Measurements from ENCODE around the gene UNC5C. TPM values are rescaled to one million over a fixed set of nuclear protein-coding genes. Genes with fewer than 3 reads are reported as not detected.

Gene UNC5C
- total RNA-seq, 3 donors from 2014 or later, result 6.2 to 20.9 (median 6.2) TPM

GRCh38 chr4:95318044-95318443 is 230.7 kb downstream of the UNC5C start:
- no peak for DNase-seq (ENCODE audit: low spot score in 2 of 2)
- Histone ChIP-seq H3K27ac (no peak overlapping the region), H3K9me3 (no peaks in the 10 kb centered on the region), H3K27me3 (no peaks in the 10 kb centered on the region), H3K4me3 (no peak overlapping the region), H3K4me1 (no peaks in the 10 kb centered on the region), H3K36me3 (no peaks in the 10 kb centered on the region)
- TF ChIP-seq CTCF (IDR thresholded peaks at IDR 0.05), result no peak
- no peak for TF ChIP-seq POLR2AphosphoS5 (IDR thresholded peaks at IDR 0.05)
- intact Hi-C loops (cut with DNase I; ENCODE audit: low total_unique reads), result no loop called here

DNA sequence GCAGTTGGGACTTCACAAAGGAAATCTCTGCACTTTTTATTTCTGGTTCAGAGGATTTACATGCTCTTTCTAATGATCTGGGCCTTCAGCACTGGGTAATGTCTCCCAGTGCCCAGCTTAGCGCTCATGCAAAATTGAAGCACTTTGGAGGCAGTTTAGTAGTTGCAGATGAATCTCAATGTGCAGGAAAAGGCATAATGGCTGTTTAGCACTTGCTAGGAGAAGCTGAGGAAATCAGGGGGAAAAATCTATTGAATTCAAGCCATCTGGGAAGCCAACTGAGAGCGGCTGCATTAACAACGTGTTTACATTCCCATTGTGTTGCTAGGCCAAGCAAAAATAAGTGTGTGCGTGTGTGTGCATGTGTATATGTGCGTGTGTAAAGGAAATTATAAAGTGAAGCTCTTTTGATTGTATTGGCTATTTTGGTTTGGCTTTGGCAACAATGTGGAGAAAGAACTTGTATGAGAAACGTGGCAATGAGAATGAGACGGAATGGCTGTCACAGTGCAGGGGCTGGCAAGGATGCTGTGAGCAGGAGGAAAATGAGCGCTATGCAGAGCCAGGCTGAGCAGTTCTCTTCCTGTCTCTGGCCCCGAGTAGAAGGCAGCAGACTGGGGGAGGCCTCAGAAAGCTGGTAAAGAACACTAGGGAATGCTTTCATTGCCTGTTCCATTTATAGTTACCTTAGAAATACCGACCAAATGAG is 231.5 kb downstream of the UNC5C start:
- H3K9me3 ChIP-seq, result no peaks in the 10 kb centered on the region
- intact Hi-C loops (cut with DNase I; ENCODE audit: low total_unique reads), result no loop called here
- H3K4me3 ChIP-seq, result no peak overlapping the region
- no peak for DNase-seq (ENCODE audit: low spot score in 2 of 2)
- TF ChIP-seq CTCF (IDR thresholded peaks at IDR 0.05) (no peak), POLR2A (IDR thresholded peaks at IDR 0.05) (no peak), POLR2AphosphoS5 (IDR thresholded peaks at IDR 0.05) (no peak)
- no peaks in the 10 kb centered on the region for H3K4me1 ChIP-seq
- H3K27me3 ChIP-seq, result no peaks in the 10 kb centered on the region
- no peaks in the 10 kb centered on the region for H3K36me3 ChIP-seq
- H3K27ac ChIP-seq, result no peak overlapping the region

DNA sequence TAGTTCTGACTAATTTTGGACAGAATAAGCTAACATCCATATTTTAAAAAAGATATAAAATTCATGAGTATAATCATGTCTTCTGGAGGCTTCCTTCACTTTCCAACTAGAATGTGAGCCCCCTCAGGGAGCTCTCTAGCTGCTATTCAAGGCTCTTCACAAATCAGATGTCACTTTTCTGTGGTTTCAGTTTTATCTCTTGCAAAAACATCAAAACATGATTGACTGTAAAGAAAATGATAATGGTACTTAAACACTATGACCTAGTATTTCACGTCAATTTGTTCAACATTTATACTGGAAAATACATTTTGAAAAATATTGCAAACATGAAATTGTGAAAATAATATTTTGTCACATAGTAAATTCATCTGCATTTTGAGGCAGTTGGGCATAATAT is 234.2 kb downstream of the UNC5C start:
- no peaks in the 10 kb centered on the region for H3K36me3 ChIP-seq
- intact Hi-C loops (cut with DNase I; ENCODE audit: low total_unique reads), result no loop called here

GRCh38 chr4:95304898-95305297 is 243.9 kb downstream of the UNC5C start:
- Histone ChIP-seq H3K27me3 (no peaks in the 10 kb centered on the region), H3K27ac (no peak overlapping the region), H3K4me3 (no peak overlapping the region), H3K4me1 (no peaks in the 10 kb centered on the region), H3K36me3 (no peaks in the 10 kb centered on the region), H3K9me3 (no peaks in the 10 kb centered on the region)
- TF ChIP-seq POLR2AphosphoS5 (IDR thresholded peaks at IDR 0.05) (no peak), CTCF (IDR thresholded peaks at IDR 0.05) (no peak), POLR2A (IDR thresholded peaks at IDR 0.05) (no peak)
- no peak for DNase-seq (ENCODE audit: low spot score in 2 of 2)
- intact Hi-C loops (cut with DNase I; ENCODE audit: low total_unique reads), result loop anchor here (10.0 kb wide), 1 partner anchor 1370 kb away; no protein-coding TSS in a partner anchor

More for the DNA sequence above, 234.2 kb downstream of the UNC5C start:
- Histone ChIP-seq H3K9me3 (no peaks in the 10 kb centered on the region), H3K27me3 (no peaks in the 10 kb centered on the region), H3K4me3 (no peak overlapping the region), H3K4me1 (no peaks in the 10 kb centered on the region), H3K27ac (no peak overlapping the region)
- TF ChIP-seq CTCF (IDR thresholded peaks at IDR 0.05) (no peak), POLR2AphosphoS5 (IDR thresholded peaks at IDR 0.05) (no peak), POLR2A (IDR thresholded peaks at IDR 0.05) (no peak)
- DNase-seq (ENCODE audit: low spot score in 2 of 2), result no peak

- no peak overlapping the region for H3K27ac ChIP-seq
- no peaks in the 10 kb centered on the region for H3K27me3 ChIP-seq
Observed at GRCh38 chr4:95300304-95300703, 248.5 kb downstream of the UNC5C start.

More at GRCh38 chr4:95300304-95300703, 248.5 kb downstream of the UNC5C start:
- H3K36me3 ChIP-seq, result no peaks in the 10 kb centered on the region
- peaks cover 0 to 10% of the 10 kb centered on the region in 2 donors for H3K9me3 ChIP-seq
- H3K4me1 ChIP-seq, result no peaks in the 10 kb centered on the region
- intact Hi-C loops (cut with DNase I; ENCODE audit: low total_unique reads), result loop anchor here (10.0 kb wide), 1 partner anchor 1366 kb away; no protein-coding TSS in a partner anchor
- TF ChIP-seq POLR2A (IDR thresholded peaks at IDR 0.05) (no peak), POLR2AphosphoS5 (IDR thresholded peaks at IDR 0.05) (no peak), CTCF (IDR thresholded peaks at IDR 0.05) (no peak)
- no peak overlapping the region for H3K4me3 ChIP-seq
- no peak for DNase-seq (ENCODE audit: low spot score in 2 of 2)

All from breast epithelium (tissue), 4 donors.